RWPE2 (cell line): ENCODE results near the gene SOAT1.

ENCODE experiments used
- ATAC-seq: fragments of 200-7000 bp; cut with Tn5 transposase; 3 replicates; pipeline ENCODE4 v1.9.1; 2021; ENCODE audit warnings: low read depth
- DNase-seq: peaks from one replicate; pipeline ENCODE4 v3.0.0-alpha.2; 2020; ENCODE audit warnings: low spot score
- H3K27ac ChIP-seq: fragments of 450-650 bp; 2 replicates; pipeline ENCODE4 v1.5.1; 2017; ENCODE audit warnings: mild to moderate bottlenecking; ENCODE audit not compliant: poor library complexity, severe bottlenecking
- H3K27me3 ChIP-seq: fragments of 250-450 bp; sonication (Bioruptor Pico); 2 replicates; pipeline ENCODE4 v1.5.1; 2021; ENCODE audit warnings: mild to moderate bottlenecking, moderate library complexity; ENCODE audit not compliant: insufficient read depth, poor library complexity, severe bottlenecking
- H3K36me3 ChIP-seq: fragments of 250-450 bp; sonication (Bioruptor Pico); 2 replicates; pipeline ENCODE4 v1.5.1; 2020; ENCODE audit warnings: low read depth, mild to moderate bottlenecking, moderate library complexity
- H3K4me1 ChIP-seq: fragments of 250-450 bp; sonication (Bioruptor Pico); 2 replicates; pipeline ENCODE4 v1.5.1; 2021; ENCODE audit warnings: mild to moderate bottlenecking, moderate library complexity; ENCODE audit not compliant: insufficient read depth, poor library complexity, severe bottlenecking
- H3K4me3 ChIP-seq: fragments of 250-450 bp; sonication (Bioruptor Pico); 2 replicates; pipeline ENCODE4 v1.5.1; 2021; ENCODE audit warnings: mild to moderate bottlenecking, moderate library complexity; ENCODE audit not compliant: severe bottlenecking
- H3K9me3 ChIP-seq: fragments of 250-450 bp; sonication (Bioruptor Pico); 2 replicates; pipeline ENCODE4 v1.5.1; 2021; ENCODE audit warnings: mild to moderate bottlenecking, moderate library complexity; ENCODE audit not compliant: severe bottlenecking
- TF ChIP-seq, protein P1 (sequence below): fragments of 450-650 bp; IDR thresholded peaks from one replicate; pipeline ENCODE4 v1.5.1; 2017; ENCODE audit warnings: mild to moderate bottlenecking, moderate library complexity; ENCODE audit not compliant: poor library complexity, severe bottlenecking

Gene SOAT1

DNA sequence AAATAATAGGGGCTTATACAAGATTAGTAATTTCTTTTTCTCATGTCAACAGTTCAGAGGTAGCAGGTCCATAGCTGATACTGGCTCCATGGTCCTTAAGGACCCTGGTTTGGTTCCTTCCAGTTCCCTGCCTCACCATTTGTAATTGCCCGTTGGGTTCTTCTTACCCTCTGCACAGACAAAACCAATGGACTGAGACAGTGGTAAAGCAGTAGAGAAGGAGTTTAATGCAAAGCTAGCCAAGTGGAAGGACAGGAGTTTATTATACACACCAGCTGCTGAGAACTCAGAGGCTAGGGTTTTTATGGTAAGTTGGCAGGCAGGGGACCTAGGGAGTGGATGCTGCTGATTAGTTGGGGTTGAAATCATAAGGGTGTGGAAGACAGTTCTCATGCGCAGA, 36.3 kb downstream of the SOAT1 start:
- Histone ChIP-seq H3K4me3 (no peak overlapping the region), H3K9me3 (no peaks in the 10 kb centered on the region), H3K4me1 (no peaks in the 10 kb centered on the region), H3K27me3 (no peaks in the 10 kb centered on the region), H3K27ac (no peak overlapping the region), H3K36me3 (no peaks in the 10 kb centered on the region)
- TF ChIP-seq, protein P1, sequence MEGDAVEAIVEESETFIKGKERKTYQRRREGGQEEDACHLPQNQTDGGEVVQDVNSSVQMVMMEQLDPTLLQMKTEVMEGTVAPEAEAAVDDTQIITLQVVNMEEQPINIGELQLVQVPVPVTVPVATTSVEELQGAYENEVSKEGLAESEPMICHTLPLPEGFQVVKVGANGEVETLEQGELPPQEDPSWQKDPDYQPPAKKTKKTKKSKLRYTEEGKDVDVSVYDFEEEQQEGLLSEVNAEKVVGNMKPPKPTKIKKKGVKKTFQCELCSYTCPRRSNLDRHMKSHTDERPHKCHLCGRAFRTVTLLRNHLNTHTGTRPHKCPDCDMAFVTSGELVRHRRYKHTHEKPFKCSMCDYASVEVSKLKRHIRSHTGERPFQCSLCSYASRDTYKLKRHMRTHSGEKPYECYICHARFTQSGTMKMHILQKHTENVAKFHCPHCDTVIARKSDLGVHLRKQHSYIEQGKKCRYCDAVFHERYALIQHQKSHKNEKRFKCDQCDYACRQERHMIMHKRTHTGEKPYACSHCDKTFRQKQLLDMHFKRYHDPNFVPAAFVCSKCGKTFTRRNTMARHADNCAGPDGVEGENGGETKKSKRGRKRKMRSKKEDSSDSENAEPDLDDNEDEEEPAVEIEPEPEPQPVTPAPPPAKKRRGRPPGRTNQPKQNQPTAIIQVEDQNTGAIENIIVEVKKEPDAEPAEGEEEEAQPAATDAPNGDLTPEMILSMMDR: no peak
- DNase-seq: no peak
- no peak for ATAC-seq

DNA sequence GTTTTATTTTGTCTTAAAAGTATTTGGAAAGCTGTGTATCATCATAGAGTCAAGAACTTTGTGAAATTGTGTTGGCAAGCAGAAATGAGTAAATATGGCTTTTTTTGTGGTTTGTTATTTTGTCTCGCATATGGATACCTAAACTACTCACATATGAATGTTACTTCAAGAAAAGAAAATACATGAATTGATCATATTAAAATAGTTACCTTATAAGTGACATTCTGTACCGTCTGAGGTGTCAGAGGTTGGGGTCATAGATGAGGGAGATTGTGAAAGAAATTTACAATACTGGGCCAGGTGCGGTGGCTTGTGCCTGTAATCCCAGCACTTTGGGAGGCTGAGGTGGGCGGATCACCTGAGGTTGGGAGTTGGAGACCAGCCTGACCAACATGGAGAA, 40.8 kb downstream of the SOAT1 start:
- H3K36me3 ChIP-seq: peaks cover 20% of the 10 kb centered on the region
- no peaks in the 10 kb centered on the region for H3K27me3 ChIP-seq
- ATAC-seq: no peak
- no peaks in the 10 kb centered on the region for H3K4me1 ChIP-seq
- no peak for DNase-seq
- no peak overlapping the region for H3K27ac ChIP-seq
- TF ChIP-seq, protein P1: no peak
- no peak overlapping the region for H3K4me3 ChIP-seq
- H3K9me3 ChIP-seq: peaks cover 2% of the 10 kb centered on the region

DNA sequence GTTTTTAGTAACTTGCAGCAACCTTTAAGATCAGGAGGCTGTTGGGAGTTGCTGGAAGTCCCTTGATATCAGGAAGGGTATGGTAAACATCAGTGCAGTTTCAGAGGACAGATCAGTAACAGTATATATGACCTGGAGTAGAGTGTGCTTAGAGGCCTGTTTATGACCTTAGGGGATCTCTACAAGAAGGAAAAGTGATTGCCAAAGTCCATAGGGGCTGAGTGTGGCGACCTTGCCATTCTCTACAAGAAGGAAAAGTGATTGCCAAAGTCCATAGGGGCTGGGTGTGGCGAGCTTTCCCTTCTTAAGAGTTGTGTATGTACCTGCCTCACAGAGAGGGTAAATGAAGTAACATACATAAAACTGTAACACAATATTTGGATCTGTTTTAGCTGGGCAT, 43.7 kb downstream of the SOAT1 start:
- Histone ChIP-seq H3K4me1 (no peaks in the 10 kb centered on the region), H3K9me3 (peaks cover 2% of the 10 kb centered on the region), H3K27me3 (no peaks in the 10 kb centered on the region), H3K4me3 (no peak overlapping the region), H3K27ac (no peak overlapping the region), H3K36me3 (peaks cover 37% of the 10 kb centered on the region)
- no peak for ATAC-seq
- DNase-seq: no peak
- TF ChIP-seq, protein P1: no peak

DNA sequence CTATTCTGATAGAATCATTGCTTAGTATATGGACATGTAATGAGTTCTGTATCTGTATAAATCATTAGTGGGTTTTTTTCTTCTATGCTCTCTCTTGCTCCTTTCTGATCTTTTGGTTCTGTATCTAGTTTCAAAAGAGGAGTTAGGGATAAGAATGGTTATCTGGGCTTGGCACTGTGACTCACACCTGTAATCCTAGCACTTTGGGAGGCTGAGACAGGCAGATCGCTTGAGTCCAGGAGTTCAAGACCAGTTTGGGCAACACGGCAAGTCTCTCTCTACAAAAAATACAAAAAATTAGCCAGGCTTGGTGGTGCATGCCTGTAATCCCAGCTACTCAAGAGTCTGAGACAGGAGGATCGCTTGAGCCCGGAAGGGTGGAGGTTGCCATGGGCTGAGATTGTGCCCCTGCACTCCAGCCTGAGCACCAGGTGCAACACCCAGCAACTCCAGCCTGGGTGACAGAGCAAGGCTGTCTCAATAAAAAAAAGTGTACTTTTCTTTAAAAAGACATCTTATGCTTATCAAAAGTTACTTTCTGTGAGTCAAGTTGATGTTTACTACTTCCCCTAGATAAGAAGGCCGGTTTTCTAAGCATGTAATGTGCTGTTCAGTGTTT, 44.5 kb downstream of the SOAT1 start:
- Histone ChIP-seq H3K27me3 (no peaks in the 10 kb centered on the region), H3K4me3 (no peak overlapping the region), H3K27ac (no peak overlapping the region), H3K4me1 (no peaks in the 10 kb centered on the region), H3K36me3 (peaks cover 43% of the 10 kb centered on the region), H3K9me3 (peaks cover 2% of the 10 kb centered on the region)
- DNase-seq (no peak), ATAC-seq (no peak)
- TF ChIP-seq, protein P1: no peak

DNA sequence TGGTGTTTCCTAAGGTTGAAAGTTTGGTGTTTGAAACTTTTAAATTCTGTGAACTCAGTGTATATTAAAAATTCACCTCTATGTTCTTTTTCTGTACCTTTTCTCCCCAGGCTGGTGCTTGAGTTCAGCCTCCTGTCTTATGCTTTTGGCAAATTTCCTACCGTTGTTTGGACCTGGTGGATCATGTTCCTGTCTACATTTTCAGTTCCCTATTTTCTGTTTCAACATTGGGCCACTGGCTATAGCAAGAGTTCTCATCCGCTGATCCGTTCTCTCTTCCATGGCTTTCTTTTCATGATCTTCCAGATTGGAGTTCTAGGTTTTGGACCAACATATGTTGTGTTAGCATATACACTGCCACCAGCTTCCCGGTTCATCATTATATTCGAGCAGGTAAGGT, 47.3 kb downstream of the SOAT1 start:
- Histone ChIP-seq H3K4me1 (no peaks in the 10 kb centered on the region), H3K36me3 (peaks cover 47% of the 10 kb centered on the region), H3K9me3 (peaks cover 2% of the 10 kb centered on the region), H3K27me3 (no peaks in the 10 kb centered on the region), H3K4me3 (no peak overlapping the region), H3K27ac (no peak overlapping the region)
- no peak for DNase-seq
- TF ChIP-seq, protein P1: no peak
- ATAC-seq: no peak
